Panc1 (cell line): ENCODE data around the gene NEUROG2. TPM values are rescaled to one million over a fixed set of nuclear protein-coding genes. Genes with fewer than 3 reads are reported as not detected.
A peak's percentile ranks its signal among the peaks of the same experiment; 100 is the strongest.

Experiments used
- ATAC-seq: fragments of 200-7000 bp; cut with Tn5 transposase; 2 replicates; pipeline ENCODE4 v1.9.1; 2020; ENCODE audit warnings: mild to moderate bottlenecking, moderate library complexity
- Bru-seq: library from RNA; stranded (reverse); fragments of 400-500 nt; gene quantifications from one replicate; lab custom pipeline; 2021; lab: Mats Ljungman, UMichigan
- BruChase-seq, 2 experiments: library from RNA; stranded (reverse); fragments of 400-500 nt; gene quantifications; one replicate each; lab custom pipeline; 2021; lab: Mats Ljungman, UMichigan
- BruUV-seq: library from RNA; stranded (reverse); fragments of 400-500 nt; replicated peaks from 2 replicates; lab custom pipeline; 2021; lab: Mats Ljungman, UMichigan
- CTCF ChIA-PET: fragments of 300-600 bp; sonication (Branson Sonifier 250); formaldehyde crosslinking; loops from one replicate; lab custom pipeline; 2022; ENCODE audit warnings: antibody characterized with exemption; lab: Charles Lee
- POLR2A ChIA-PET: fragments of 300-600 bp; sonication (Branson Sonifier 250); formaldehyde crosslinking; loops from one replicate; lab custom pipeline; 2022; ENCODE audit warnings: antibody characterized with exemption; lab: Charles Lee
- DNase-seq: peaks from one replicate; pipeline ENCODE4 v3.0.0-alpha.2; 2010; ENCODE audit warnings: low read depth, low spot score
- H3K27ac ChIP-seq: 2 replicates; pipeline ENCODE4 v1.5.1; 2011; ENCODE audit warnings: mild to moderate bottlenecking, low read length, inconsistent platforms
- H3K27me3 ChIP-seq: fragments of 200-500 bp; sonication (Bioruptor generic); 2 replicates; pipeline ENCODE4 v1.6.0; 2014; ENCODE audit warnings: low read length, inconsistent platforms; ENCODE audit not compliant: control insufficient read depth, insufficient read depth
- H3K36me3 ChIP-seq: fragments of 200-500 bp; sonication (Bioruptor generic); 2 replicates; pipeline ENCODE4 v1.5.1; 2014; ENCODE audit warnings: inconsistent platforms, mild to moderate bottlenecking, low read length, moderate library complexity; ENCODE audit not compliant: control insufficient read depth, insufficient read depth
- H3K4me1 ChIP-seq: 2 replicates; pipeline ENCODE4 v1.5.1; 2011; ENCODE audit warnings: inconsistent platforms, mild to moderate bottlenecking, low read length, moderate library complexity; ENCODE audit not compliant: control insufficient read depth, insufficient read depth
- H3K4me3 ChIP-seq, 2 experiments: 2 replicates each; pipeline ENCODE4 v1.5.1; 2011 to 2012; ENCODE audit warnings: low read depth in 2 of 2, low read length in 2 of 2, mild to moderate bottlenecking in 2 of 2, inconsistent platforms in 1 of 2, moderate library complexity in 1 of 2
- H3K9me3 ChIP-seq: fragments of 200-500 bp; sonication (Bioruptor generic); 2 replicates; pipeline ENCODE4 v1.5.1; 2014; ENCODE audit warnings: low read depth, mild to moderate bottlenecking, inconsistent platforms, low read length, moderate library complexity; ENCODE audit not compliant: control insufficient read depth, insufficient read depth
- CTCF ChIP-seq: fragments of 450-650 bp; IDR thresholded peaks from 2 replicates; pipeline ENCODE4 v1.5.1; 2017; ENCODE audit warnings: mild to moderate bottlenecking
- POLR2AphosphoS5 ChIP-seq: IDR thresholded peaks from 2 replicates; pipeline ENCODE4 v1.6.1; 2012; ENCODE audit warnings: mild to moderate bottlenecking, low read depth, low read length, moderate library complexity
- REST ChIP-seq, 2 experiments: IDR thresholded peaks; 2 replicates each; pipeline ENCODE4 v1.6.1; 2011 to 2012; ENCODE audit warnings: low read depth in 2 of 2, control low read depth in 1 of 2, low read length in 1 of 2, mild to moderate bottlenecking in 1 of 2, moderate library complexity in 1 of 2; ENCODE audit not compliant: insufficient read depth in 1 of 2
- SIN3A ChIP-seq: IDR thresholded peaks from 2 replicates; pipeline ENCODE4 v1.6.1; 2012; ENCODE audit warnings: low read depth, mild to moderate bottlenecking, low read length, moderate library complexity, borderline replicate concordance; ENCODE audit not compliant: insufficient read depth
- TCF7L2 ChIP-seq: IDR thresholded peaks from 2 replicates; pipeline ENCODE4 v1.6.1; 2011; ENCODE audit warnings: mild to moderate bottlenecking, low read depth, low read length, inconsistent platforms
- in situ Hi-C: cut with HindIII; loops from 2 replicates; pipeline ENCODE4 v1.10.0; 2016; ENCODE audit warnings: low sequenced_read_pairs, low pct_unique_long_range_greater_than_20kb
- intact Hi-C: fragments of 100-400 bp; cut with micrococcal nuclease; formaldehyde crosslinking; loops from one replicate; pipeline ENCODE4 v1.10.0; 2022; ENCODE audit not compliant: unreplicated experiment
- long read RNA-seq: library from polyadenylated mRNA; unstranded; transcript quantifications from one replicate; pipeline ENCODE4 v2.0.0, GENCODE V29; 2021; ENCODE audit not compliant: unreplicated experiment
- polyA plus RNA-seq: library from polyadenylated mRNA; unstranded; fragments of >200 nt; gene quantifications from one replicate; pipeline ENCODE4 v1.2.1, GENCODE V29; 2012; ENCODE audit warnings: missing spikeins; ENCODE audit not compliant: insufficient read length
- total RNA-seq: library from RNA; stranded (reverse); gene quantifications from one replicate; pipeline ENCODE4 v1.2.1, GENCODE V29; 2021; ENCODE audit not compliant: unreplicated experiment

The NEUROG2 gene
- not detected for total RNA-seq
- polyA plus RNA-seq: not detected
- Bru-seq, nascent RNA: not detected
- not detected for BruChase-seq, experiment 1, labeled RNA remaining after a 2-hour chase
- not detected for BruChase-seq, experiment 2, labeled RNA remaining after a 6-hour chase
- long read RNA-seq: 0 reads

DNA sequence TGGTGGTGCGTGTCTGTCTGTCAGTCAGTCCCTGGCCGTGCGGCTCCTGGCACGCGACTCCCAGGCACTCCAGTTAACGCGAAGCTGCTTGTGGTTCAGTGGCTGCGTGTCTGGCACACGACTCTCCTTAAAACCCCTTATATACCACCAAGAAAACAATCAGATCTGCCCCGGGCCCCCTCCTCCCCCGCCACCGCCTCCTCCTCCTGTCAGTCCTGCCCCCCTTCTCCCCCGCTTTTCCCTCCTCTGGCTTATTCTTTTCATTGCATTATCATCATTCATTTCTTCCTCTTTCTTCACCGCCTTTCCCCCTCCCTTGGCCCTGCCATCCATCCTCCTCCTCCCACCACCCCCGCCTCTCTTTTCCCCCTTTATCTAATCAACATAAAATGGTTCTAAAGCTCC, at the start of gene NEUROG2:
Gene NEUROG2 (minus strand): TSS at position 115 of the 405 bp plus-strand sequence. CDS start 705 bp downstream, outside the sequence.
- BruUV-seq: no TSS peak
- Histone ChIP-seq H3K4me1 (peaks cover 6% of the 10 kb centered on the region; the same call in 1 of the 2 replicates), H3K27me3 (peaks cover 26% of the 10 kb centered on the region), H3K9me3 (no peaks in the 10 kb centered on the region), H3K36me3 (no peaks in the 10 kb centered on the region), H3K4me3 (peak within 1 kb of the TSS; percentile 41 to 67), H3K27ac (no peak within 1 kb of the TSS)
- DNase-seq (no peak), ATAC-seq (peak; percentile 62)
- in situ Hi-C loops: no loop called here
- ChIA-PET CTCF (interaction anchor here (0.5 kb wide), 1 partner anchor 378 kb away, joined by 3 read pairs; no protein-coding TSS in a partner anchor), POLR2A (no interaction called here)
- no peak for TF ChIP-seq CTCF
- intact Hi-C loops: no loop called here

GRCh38 chr4:112564706-112565270, 48.8 kb upstream of the NEUROG2 start:
- in situ Hi-C loops: no loop called here
- ATAC-seq: no peak
- H3K4me3 ChIP-seq: no peak overlapping the region

DNA sequence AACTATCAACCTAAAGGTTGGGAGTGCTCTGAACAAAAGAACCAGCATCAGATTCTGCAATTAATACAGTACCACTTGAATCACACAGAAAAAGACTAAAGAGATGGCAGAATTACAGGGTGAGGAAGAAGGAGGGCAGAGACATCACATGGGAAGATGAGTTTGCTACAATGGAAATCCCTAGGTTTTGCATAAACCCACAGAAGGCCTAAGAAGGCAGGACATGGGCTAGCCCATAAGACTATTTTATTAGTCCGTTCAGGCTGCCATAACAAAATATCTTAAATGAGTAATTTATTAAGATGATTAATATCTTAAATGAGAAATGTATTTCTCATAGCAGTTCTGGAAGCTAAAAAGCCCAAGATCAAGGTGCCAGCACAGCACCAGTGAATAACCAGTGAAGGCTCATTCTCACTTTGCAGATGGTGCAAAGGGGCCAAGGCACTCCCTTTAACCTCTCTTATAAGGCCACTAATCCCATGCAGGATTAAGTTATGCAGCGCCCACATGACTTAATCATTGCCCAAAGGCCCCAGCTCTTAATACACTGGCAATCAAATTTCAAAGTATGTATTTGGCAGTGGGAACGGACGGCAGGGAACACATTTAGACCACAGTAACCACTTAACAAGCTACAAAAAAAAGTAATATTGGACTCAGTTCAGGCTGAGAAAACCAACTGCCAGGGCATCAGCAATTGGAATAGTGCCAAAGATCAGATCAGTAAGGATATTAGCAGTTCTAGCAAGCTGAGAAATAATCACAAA, 47.6 kb upstream of the NEUROG2 start:
- in situ Hi-C loops: no loop called here
- H3K9me3 ChIP-seq: no peaks in the 10 kb centered on the region
- ChIA-PET POLR2A (no interaction called here), CTCF (no interaction called here)
- H3K4me3 ChIP-seq: no peak overlapping the region
- TF ChIP-seq TCF7L2: no peak
- TF ChIP-seq SIN3A: no peak
- no peak for TF ChIP-seq REST (IDR thresholded peaks at IDR 0.05; ENCODE audit: insufficient read depth in 1 of 2, low read depth in 2 of 2, low read length in 1 of 2)
- TF ChIP-seq POLR2AphosphoS5: no peak
- no peak for TF ChIP-seq CTCF
- H3K27ac ChIP-seq: no peak overlapping the region
- ATAC-seq (no peak), DNase-seq (no peak)
- intact Hi-C loops: no loop called here
- no peaks in the 10 kb centered on the region for H3K4me1 ChIP-seq
- BruUV-seq: no TSS peak
- no peaks in the 10 kb centered on the region for H3K36me3 ChIP-seq
- no peaks in the 10 kb centered on the region for H3K27me3 ChIP-seq

More at GRCh38 chr4:112564706-112565270, 48.8 kb upstream of the NEUROG2 start:
- H3K36me3 ChIP-seq: no peaks in the 10 kb centered on the region
- intact Hi-C loops: no loop called here
- no peak overlapping the region for H3K27ac ChIP-seq
- POLR2A ChIA-PET: no interaction called here
- no peaks in the 10 kb centered on the region for H3K4me1 ChIP-seq
- no peaks in the 10 kb centered on the region for H3K9me3 ChIP-seq
- no peaks in the 10 kb centered on the region for H3K27me3 ChIP-seq
- CTCF ChIA-PET: no interaction called here
- DNase-seq: no peak
- TF ChIP-seq SIN3A (no peak), TCF7L2 (no peak)
- BruUV-seq: no TSS peak
